Vagina (tissue), 2 donors: Measurements from ENCODE around the gene FN1. TPM values are rescaled to one million over a fixed set of nuclear protein-coding genes. Genes with fewer than 3 reads are reported as not detected.

Experiments used
- DNase-seq, 2 donors: peaks; one replicate each; pipeline ENCODE4 v3.0.0-alpha.2; 2017; ENCODE audit errors: extremely low spot score in 2 of 2
- H3K27ac ChIP-seq: fragments of 200-600 bp; sonication (generic); one replicate; pipeline ENCODE4 v1.5.1; 2019
- H3K27me3 ChIP-seq: fragments of 200-600 bp; sonication (generic); one replicate; pipeline ENCODE4 v1.5.1; 2019
- H3K36me3 ChIP-seq, 2 donors: fragments of 200-600 bp; sonication (generic); one replicate each; pipeline ENCODE4 v1.5.1; 2017 to 2019
- H3K4me1 ChIP-seq: fragments of 200-600 bp; sonication (generic); one replicate; pipeline ENCODE4 v1.5.1; 2019
- H3K4me3 ChIP-seq, 2 donors: fragments of 200-600 bp; sonication (generic); 1 replicate in 1 of 2; 2 replicates in 1 of 2; pipeline ENCODE4 v1.5.1; 2016 to 2019
- H3K9me3 ChIP-seq: fragments of 200-600 bp; sonication (generic); one replicate; pipeline ENCODE4 v1.5.1; 2019
- POLR2A ChIP-seq, 2 donors: fragments of 450-650 bp; IDR thresholded peaks; one replicate each; pipeline ENCODE4 v1.6.1; 2017; ENCODE audit warnings: antibody characterized with exemption in 2 of 2, mild to moderate bottlenecking in 2 of 2, moderate library complexity in 2 of 2
- POLR2AphosphoS5 ChIP-seq, 2 donors: sonication (generic); formaldehyde crosslinking; IDR thresholded peaks; one replicate each; pipeline ENCODE4 v1.9.0; 2017; ENCODE audit warnings: antibody characterized with exemption in 2 of 2, mild to moderate bottlenecking in 2 of 2, low read depth in 1 of 2; ENCODE audit not compliant: insufficient read depth in 1 of 2
- intact Hi-C: fragments of 100-400 bp; cut with DNase I; formaldehyde crosslinking; loops from one replicate; pipeline ENCODE4 v1.15.1; 2023
- total RNA-seq: library from RNA; depleted of rRNA; stranded (reverse); fragments of >200 nt; gene quantifications from one replicate; pipeline ENCODE4 v1.2.3, GENCODE V29; 2016
- TF ChIP-seq, protein P1 (sequence below), 3 experiments: fragments of 450-650 bp in 2 of 3; fragments of 200-600 bp in 1 of 3; sonication (generic) in 1 of 3; IDR thresholded peaks; one replicate each; pipeline ENCODE4 v1.5.1; 2017 to 2019; ENCODE audit warnings: antibody characterized with exemption in 3 of 3, mild to moderate bottlenecking in 2 of 3, moderate library complexity in 2 of 3

FN1 gene
- total RNA-seq, 1 donor from 2014 or later: 292 TPM

DNA sequence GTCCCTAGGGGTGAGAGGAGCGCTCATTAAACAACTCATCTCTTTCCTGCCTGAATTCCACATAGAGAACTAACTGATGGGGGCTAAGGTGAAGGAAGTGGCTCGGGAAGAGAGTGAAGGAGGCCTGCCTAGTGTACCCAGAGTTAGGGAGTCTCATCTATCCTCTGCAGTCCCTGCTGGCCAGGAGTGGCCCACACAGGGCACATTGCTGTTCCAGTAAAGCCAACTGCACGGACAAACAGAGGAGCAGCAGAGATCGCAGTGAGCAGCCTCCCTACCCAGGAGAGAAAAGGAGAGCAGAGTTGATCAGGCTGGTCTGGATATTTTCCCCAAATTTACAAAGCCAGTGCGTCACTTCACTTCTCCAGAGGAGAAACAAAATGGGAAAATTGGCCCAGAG is 16.9 kb upstream of the FN1 start:
- no peak overlapping the region for H3K4me3 ChIP-seq
- no peaks in the 10 kb centered on the region for H3K27me3 ChIP-seq
- no peaks in the 10 kb centered on the region for H3K4me1 ChIP-seq
- DNase-seq: no peak
- no peaks in the 10 kb centered on the region for H3K36me3 ChIP-seq
- TF ChIP-seq, protein P1, sequence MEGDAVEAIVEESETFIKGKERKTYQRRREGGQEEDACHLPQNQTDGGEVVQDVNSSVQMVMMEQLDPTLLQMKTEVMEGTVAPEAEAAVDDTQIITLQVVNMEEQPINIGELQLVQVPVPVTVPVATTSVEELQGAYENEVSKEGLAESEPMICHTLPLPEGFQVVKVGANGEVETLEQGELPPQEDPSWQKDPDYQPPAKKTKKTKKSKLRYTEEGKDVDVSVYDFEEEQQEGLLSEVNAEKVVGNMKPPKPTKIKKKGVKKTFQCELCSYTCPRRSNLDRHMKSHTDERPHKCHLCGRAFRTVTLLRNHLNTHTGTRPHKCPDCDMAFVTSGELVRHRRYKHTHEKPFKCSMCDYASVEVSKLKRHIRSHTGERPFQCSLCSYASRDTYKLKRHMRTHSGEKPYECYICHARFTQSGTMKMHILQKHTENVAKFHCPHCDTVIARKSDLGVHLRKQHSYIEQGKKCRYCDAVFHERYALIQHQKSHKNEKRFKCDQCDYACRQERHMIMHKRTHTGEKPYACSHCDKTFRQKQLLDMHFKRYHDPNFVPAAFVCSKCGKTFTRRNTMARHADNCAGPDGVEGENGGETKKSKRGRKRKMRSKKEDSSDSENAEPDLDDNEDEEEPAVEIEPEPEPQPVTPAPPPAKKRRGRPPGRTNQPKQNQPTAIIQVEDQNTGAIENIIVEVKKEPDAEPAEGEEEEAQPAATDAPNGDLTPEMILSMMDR (IDR thresholded peaks at IDR 0.05): no peak
- TF ChIP-seq POLR2AphosphoS5 (IDR thresholded peaks at IDR 0.05; ENCODE audit: insufficient read depth in 1 of 2, low read depth in 1 of 2) (no peak), POLR2A (IDR thresholded peaks at IDR 0.05) (no peak)
- no peak overlapping the region for H3K27ac ChIP-seq
- H3K9me3 ChIP-seq: no peaks in the 10 kb centered on the region
- intact Hi-C loops: loop anchor here (10.0 kb wide), 1 partner anchor 462 kb away; no protein-coding TSS in a partner anchor

DNA sequence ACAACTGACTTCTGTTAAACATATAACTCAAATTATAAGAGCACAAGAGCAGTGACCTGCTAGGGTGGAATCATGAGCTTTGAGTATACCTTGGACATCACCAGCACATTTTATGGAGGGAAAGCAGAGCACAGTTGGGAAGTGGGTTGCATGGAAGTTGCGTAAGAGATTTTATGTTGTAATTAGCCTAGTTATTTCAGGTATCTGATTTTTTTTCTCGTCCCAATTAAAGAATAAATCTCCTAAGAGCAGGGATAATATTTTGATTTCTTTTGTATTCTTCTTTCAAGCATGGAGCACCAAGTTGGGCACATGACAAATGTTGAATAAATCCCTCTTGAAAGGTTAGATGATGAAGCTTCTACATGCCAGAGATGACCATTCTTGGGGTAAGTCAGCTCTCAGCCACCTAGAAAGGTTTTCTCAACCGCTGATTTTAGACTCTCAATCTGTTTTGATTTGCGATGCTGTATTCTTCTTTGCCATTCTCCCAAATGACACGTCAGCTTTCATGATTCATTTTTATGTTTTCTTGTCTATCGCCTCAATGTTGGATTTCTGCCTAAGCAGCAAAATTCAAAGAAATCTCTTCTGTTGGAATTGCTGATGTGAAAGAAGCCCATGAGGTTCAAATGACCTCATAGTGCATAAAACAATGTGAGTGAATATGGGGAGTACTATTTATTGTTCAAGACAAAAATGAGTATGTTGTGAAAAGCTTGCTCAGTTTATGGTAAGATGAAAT is 15.3 kb upstream of the FN1 start:
- H3K36me3 ChIP-seq: no peaks in the 10 kb centered on the region
- no peak overlapping the region for H3K27ac ChIP-seq
- TF ChIP-seq POLR2A (IDR thresholded peaks at IDR 0.05) (no peak), POLR2AphosphoS5 (IDR thresholded peaks at IDR 0.05; ENCODE audit: insufficient read depth in 1 of 2, low read depth in 1 of 2) (no peak)
- TF ChIP-seq, protein P1 (IDR thresholded peaks at IDR 0.05): no peak
- H3K4me3 ChIP-seq: no peak overlapping the region
- intact Hi-C loops: loop anchor here (10.0 kb wide), 1 partner anchor 464 kb away; no protein-coding TSS in a partner anchor
- H3K27me3 ChIP-seq: no peaks in the 10 kb centered on the region
- no peak for DNase-seq
- H3K4me1 ChIP-seq: no peaks in the 10 kb centered on the region
- no peaks in the 10 kb centered on the region for H3K9me3 ChIP-seq

DNA sequence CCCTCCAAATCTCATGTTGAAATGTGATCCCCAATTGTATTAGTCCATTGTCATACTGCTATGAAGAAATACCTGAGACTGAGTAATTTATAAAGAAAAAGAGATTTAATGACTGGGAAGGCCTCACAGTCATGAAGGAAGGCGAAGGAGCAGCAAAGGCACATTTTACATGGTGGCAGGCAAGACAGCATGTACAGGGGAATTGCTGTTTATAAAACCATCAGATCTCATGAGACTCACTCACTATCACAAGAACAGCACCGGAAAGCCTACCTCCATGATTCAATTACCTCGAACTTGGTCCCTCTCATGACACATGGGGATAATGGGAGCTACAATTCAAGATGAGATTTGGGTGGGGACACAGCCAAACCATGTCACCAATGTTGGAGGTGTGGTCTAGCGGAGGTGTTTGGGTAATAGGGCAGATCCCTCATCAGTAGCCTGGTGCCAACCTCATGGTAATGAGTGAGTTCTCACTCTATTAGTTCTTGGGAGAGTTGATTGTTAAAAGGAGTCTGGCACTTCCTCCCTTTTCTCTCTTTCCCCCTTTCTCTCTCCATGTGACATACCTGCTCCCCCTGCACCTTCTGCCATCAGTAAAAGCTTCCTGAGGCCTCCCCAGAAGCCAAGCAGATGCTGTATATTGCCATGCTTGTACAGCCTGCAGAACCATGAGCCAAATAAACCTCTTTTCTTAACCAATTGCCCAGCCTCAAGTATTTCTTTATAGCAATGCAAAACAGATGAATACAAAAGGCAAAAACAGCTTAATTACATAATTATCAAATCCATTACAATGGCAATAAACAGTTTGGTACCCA is 14.5 kb upstream of the FN1 start:
- H3K27me3 ChIP-seq: no peaks in the 10 kb centered on the region
- no peaks in the 10 kb centered on the region for H3K9me3 ChIP-seq
- H3K4me1 ChIP-seq: no peaks in the 10 kb centered on the region
- intact Hi-C loops: loop anchor here (10.0 kb wide), 1 partner anchor 464 kb away; no protein-coding TSS in a partner anchor
- H3K36me3 ChIP-seq: no peaks in the 10 kb centered on the region
- no peak overlapping the region for H3K4me3 ChIP-seq
- no peak overlapping the region for H3K27ac ChIP-seq
- DNase-seq: no peak
- TF ChIP-seq POLR2A (IDR thresholded peaks at IDR 0.05) (no peak), POLR2AphosphoS5 (IDR thresholded peaks at IDR 0.05; ENCODE audit: insufficient read depth in 1 of 2, low read depth in 1 of 2) (no peak)
- TF ChIP-seq, protein P1 (IDR thresholded peaks at IDR 0.05): no peak

DNA sequence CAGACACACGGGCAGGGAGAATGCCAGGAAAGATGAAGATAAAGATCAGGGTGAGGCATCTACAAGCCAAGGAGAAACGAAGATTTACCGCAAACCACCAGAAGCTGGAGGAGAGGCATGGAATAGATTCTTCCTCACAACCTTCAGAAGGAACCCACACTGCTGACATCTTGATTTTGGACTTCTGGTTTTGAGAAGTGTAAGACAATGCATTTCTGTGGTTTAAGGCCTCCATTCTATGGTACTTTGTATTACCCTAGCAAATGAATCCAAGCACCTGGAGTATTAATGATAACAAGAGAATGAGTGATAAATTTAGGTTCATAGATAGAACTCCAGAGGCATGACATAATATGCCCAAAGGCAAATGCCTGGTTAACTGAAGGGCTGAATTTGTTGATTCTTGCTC is 11.8 kb upstream of the FN1 start:
- TF ChIP-seq, protein P1 (IDR thresholded peaks at IDR 0.05): no peak
- TF ChIP-seq POLR2A (IDR thresholded peaks at IDR 0.05): no peak
- TF ChIP-seq POLR2AphosphoS5 (IDR thresholded peaks at IDR 0.05; ENCODE audit: insufficient read depth in 1 of 2, low read depth in 1 of 2): no peak
- intact Hi-C loops: no loop called here
- no peak for DNase-seq

More for the DNA sequence above, 11.8 kb upstream of the FN1 start:
- no peak overlapping the region for H3K27ac ChIP-seq
- H3K9me3 ChIP-seq: no peaks in the 10 kb centered on the region
- no peaks in the 10 kb centered on the region for H3K36me3 ChIP-seq
- no peaks in the 10 kb centered on the region for H3K4me1 ChIP-seq
- no peaks in the 10 kb centered on the region for H3K27me3 ChIP-seq
- H3K4me3 ChIP-seq: no peak overlapping the region
